Right renal pelvis (tissue), 4 donors: ENCODE data around the gene C11orf54. TPM values are rescaled to one million over a fixed set of nuclear protein-coding genes. Genes with fewer than 3 reads are reported as not detected.

Experiments used
- polyA plus RNA-seq, 4 donors: library from polyadenylated mRNA; unstranded; fragments of 120-200 nt; gene quantifications; one replicate each; pipeline ENCODE4 v1.2.1, GENCODE V29; 2013; ENCODE audit not compliant: insufficient read length in 4 of 4

C11orf54 gene
- polyA plus RNA-seq, 4 donors, result 193 to 253 (median 208) TPM

Other genes with a start within 250 kb of the C11orf54 start
- 10 to 100 TPM; 14.4 to 24.5 (median 17.8) TPM for gene SMCO4, start 198.3 kb upstream of the C11orf54 start, polyA plus RNA-seq
- 10 to 100 TPM; 18.0 to 22.5 (median 21.4) TPM for gene CEP295, start 80.0 kb upstream of the C11orf54 start, polyA plus RNA-seq
- gene TAF1D, start 177 bp upstream of the C11orf54 start, polyA plus RNA-seq, result 100 to 1,000 TPM; 108 to 141 (median 128) TPM
- 10 to 100 TPM; 36.7 to 51.1 (median 45.1) TPM for gene MED17, start 42.6 kb downstream of the C11orf54 start, polyA plus RNA-seq
- gene VSTM5, start 108.9 kb downstream of the C11orf54 start, polyA plus RNA-seq, result 1 to 10 TPM; 1.2 to 2.9 (median 2.1) TPM